ENCODE data around the gene RIF1. TPM values are rescaled to one million over a fixed set of nuclear protein-coding genes. Genes with fewer than 3 reads are reported as not detected.

The RIF1 gene
- total RNA-seq, 6 donors from 2014 or later, result 14.1 to 51.7 (median 29.2) TPM

DNA sequence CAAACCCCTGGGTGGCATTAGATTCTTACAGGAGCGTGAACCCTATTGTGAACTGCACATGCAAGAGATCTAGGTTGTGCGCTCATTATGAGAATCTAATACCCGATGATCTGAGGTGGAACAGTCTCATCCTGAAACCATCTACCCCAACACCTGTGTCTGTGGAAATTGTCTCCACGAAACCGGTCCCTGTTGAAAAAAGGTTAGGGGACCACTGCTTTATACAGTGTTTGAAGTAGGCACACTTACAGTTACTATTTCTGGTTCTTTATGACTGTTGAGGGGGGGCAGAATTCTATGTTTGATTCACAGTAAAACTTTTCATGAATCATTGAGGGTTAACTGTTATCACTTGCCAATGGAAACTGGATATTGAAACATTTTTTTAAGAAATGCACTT lies 72.0 kb downstream of the RIF1 start:
- H3K9me3 ChIP-seq, result no peaks in the 10 kb centered on the region
- no peak for DNase-seq
- H3K4me3 ChIP-seq, result no peak overlapping the region
- 94 to 100% methylated on average over 4 to 5 of the region's 5 CpGs for WGBS, 2 donors
- peaks cover 0 to 55% (median 8%) of the 10 kb centered on the region in 4 donors for H3K36me3 ChIP-seq
- no peak overlapping the region for H3K27ac ChIP-seq
- TF ChIP-seq EP300 (IDR thresholded peaks at IDR 0.05) (no peak), POLR2AphosphoS5 (IDR thresholded peaks at IDR 0.05) (no peak), POLR2A (IDR thresholded peaks at IDR 0.05) (no peak)
- TF ChIP-seq, protein P1, sequence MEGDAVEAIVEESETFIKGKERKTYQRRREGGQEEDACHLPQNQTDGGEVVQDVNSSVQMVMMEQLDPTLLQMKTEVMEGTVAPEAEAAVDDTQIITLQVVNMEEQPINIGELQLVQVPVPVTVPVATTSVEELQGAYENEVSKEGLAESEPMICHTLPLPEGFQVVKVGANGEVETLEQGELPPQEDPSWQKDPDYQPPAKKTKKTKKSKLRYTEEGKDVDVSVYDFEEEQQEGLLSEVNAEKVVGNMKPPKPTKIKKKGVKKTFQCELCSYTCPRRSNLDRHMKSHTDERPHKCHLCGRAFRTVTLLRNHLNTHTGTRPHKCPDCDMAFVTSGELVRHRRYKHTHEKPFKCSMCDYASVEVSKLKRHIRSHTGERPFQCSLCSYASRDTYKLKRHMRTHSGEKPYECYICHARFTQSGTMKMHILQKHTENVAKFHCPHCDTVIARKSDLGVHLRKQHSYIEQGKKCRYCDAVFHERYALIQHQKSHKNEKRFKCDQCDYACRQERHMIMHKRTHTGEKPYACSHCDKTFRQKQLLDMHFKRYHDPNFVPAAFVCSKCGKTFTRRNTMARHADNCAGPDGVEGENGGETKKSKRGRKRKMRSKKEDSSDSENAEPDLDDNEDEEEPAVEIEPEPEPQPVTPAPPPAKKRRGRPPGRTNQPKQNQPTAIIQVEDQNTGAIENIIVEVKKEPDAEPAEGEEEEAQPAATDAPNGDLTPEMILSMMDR (IDR thresholded peaks at IDR 0.05), result no peak
- H3K4me1 ChIP-seq, result no peaks in the 10 kb centered on the region
- no peak for ATAC-seq (ENCODE audit: low FRiP score in 2 of 2)
- no peaks in the 10 kb centered on the region for H3K27me3 ChIP-seq

DNA sequence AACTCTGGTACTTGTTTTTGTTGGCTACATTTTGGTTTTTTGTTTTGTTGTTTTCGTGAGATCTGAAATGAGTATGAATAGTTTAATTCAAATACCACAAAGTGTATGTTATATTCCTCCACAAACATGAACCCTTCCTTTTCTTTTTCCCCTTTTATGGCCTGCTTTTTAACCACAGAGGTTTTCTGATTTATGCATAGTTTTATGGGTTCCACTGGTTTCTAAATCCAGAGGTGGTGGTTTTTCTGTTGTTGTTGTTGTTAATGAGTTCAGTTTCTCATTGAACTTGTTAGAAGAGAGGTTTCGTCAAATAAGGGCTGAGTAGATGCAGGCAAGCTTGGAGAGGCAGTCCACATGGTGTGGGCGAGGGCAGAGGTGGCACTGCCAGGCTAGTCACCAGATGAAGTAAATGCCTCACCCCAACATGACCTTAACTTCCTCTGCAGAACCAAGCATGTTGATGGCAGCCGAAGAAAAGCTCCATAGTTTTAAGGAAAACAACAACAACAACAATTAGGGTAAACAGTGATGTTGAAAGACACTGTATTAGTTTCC lies 72.5 kb downstream of the RIF1 start:
- Histone ChIP-seq H3K4me1 (no peaks in the 10 kb centered on the region), H3K4me3 (no peak overlapping the region), H3K9me3 (no peaks in the 10 kb centered on the region), H3K27me3 (no peaks in the 10 kb centered on the region), H3K27ac (no peak overlapping the region), H3K36me3 (peaks cover 0 to 50% (median 7%) of the 10 kb centered on the region in 4 donors)
- DNase-seq (no peak), ATAC-seq (ENCODE audit: low FRiP score in 2 of 2) (peak in 1 of 2 donors; percentile 29)
- TF ChIP-seq EP300 (IDR thresholded peaks at IDR 0.05) (no peak), POLR2A (IDR thresholded peaks at IDR 0.05) (no peak), POLR2AphosphoS5 (IDR thresholded peaks at IDR 0.05) (no peak)
- TF ChIP-seq, protein P1 (IDR thresholded peaks at IDR 0.05), result no peak
- 74 to 91% methylated on average over 4 of the region's 4 CpGs for WGBS, 2 donors

DNA sequence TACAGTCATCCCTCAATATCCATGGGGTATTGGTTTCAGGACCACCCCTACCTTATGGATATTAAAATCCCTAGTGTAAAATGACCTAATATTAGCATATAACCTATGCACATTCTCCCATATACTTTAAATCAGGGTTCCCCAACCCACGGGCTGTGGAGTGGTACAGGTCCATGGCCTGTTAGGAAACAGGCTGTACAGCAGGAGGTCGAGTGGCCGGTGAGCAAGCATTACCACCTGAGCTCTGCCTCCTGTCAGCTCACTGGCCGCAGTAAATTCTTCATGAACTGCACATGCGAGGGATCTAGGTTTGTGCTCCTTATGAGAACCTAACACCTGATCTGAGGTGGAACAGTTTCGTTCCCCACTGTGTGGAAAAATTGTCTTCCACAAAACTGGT lies 73.8 kb downstream of the RIF1 start:
- ATAC-seq (ENCODE audit: low FRiP score in 2 of 2) (no peak), DNase-seq (no peak)
- Histone ChIP-seq H3K36me3 (peaks cover 0 to 37% (median 4%) of the 10 kb centered on the region in 4 donors), H3K27me3 (no peaks in the 10 kb centered on the region), H3K4me1 (no peaks in the 10 kb centered on the region), H3K4me3 (no peak overlapping the region), H3K9me3 (no peaks in the 10 kb centered on the region), H3K27ac (no peak overlapping the region)
- TF ChIP-seq POLR2AphosphoS5 (IDR thresholded peaks at IDR 0.05), result no peak
- WGBS, 2 donors, result 95 to 97% methylated on average over 6 of the region's 6 CpGs

DNA sequence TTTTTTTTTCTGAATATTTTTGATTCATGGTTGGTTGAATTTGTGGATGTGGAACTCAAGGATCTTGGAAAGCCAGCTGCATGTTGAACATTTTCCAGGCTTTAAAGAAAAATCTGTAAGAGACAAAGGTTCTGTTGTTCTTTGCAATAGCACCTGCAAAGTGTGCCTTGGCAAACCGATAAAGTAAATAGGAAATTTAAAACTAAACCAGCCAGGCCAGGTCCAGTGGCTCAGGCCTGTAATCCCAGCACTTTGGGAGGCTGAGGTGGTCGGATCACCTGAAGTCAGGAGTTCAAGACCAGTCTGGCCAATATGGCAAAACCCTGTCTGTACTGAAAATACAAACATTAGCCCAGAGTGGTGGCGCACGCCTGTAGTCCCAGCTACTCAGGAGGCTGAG lies 74.4 kb downstream of the RIF1 start:
- ATAC-seq (ENCODE audit: low FRiP score in 2 of 2) (no peak), DNase-seq (no peak)
- peaks cover 0 to 35% (median 4%) of the 10 kb centered on the region in 4 donors for H3K36me3 ChIP-seq
- H3K4me1 ChIP-seq, result no peaks in the 10 kb centered on the region
- TF ChIP-seq, protein P1 (IDR thresholded peaks at IDR 0.05), result no peak
- TF ChIP-seq POLR2A (IDR thresholded peaks at IDR 0.05) (no peak), EP300 (IDR thresholded peaks at IDR 0.05) (no peak), POLR2AphosphoS5 (IDR thresholded peaks at IDR 0.05) (no peak)
- H3K27ac ChIP-seq, result no peak overlapping the region
- WGBS, 2 donors, result 96% methylated on average over 4 of the region's 4 CpGs
- H3K9me3 ChIP-seq, result no peaks in the 10 kb centered on the region
- no peaks in the 10 kb centered on the region for H3K27me3 ChIP-seq
- no peak overlapping the region for H3K4me3 ChIP-seq

DNA sequence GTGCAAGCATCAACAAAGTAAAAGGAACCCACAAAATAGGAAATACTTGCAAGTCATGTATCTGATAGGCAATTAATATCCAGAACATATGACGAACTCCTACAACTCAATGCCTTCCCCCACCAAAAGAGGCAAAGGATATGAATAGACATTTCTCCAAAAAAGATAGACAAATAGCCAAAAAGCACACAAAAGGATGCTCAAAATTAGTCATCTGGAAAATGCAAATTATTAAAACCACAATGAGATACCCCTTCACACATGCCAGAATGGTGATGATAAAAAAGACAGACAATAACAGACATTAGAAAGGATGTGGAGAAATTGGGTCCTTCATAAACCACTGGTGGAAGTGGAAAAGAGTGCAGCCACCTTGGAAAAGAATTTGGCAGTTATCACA lies 76.4 kb downstream of the RIF1 start:
- 83 to 91% methylated on average over 1 of the region's 1 CpG for WGBS, 2 donors
- DNase-seq, result no peak
- TF ChIP-seq, protein P1 (IDR thresholded peaks at IDR 0.05), result no peak
- TF ChIP-seq POLR2AphosphoS5 (IDR thresholded peaks at IDR 0.05) (no peak), EP300 (IDR thresholded peaks at IDR 0.05) (no peak)
- Histone ChIP-seq H3K9me3 (no peaks in the 10 kb centered on the region), H3K27ac (no peak overlapping the region), H3K4me3 (no peak overlapping the region), H3K27me3 (no peaks in the 10 kb centered on the region), H3K36me3 (peaks cover 0 to 26% (median 4%) of the 10 kb centered on the region in 4 donors), H3K4me1 (no peaks in the 10 kb centered on the region)
- no peak for ATAC-seq (ENCODE audit: low FRiP score in 2 of 2)

All from upper lobe of left lung (tissue), 6 donors.